Measurements from ENCODE around the gene KRTAP3-2. TPM values are rescaled to one million over a fixed set of nuclear protein-coding genes. Genes with fewer than 3 reads are reported as not detected.

KRTAP3-2 gene
- total and polyA plus RNA-seq, 8 donors, result not detected

- no peaks in the 10 kb centered on the region for H3K36me3 ChIP-seq
- 40 to 48% (median 44%) methylated on average over 3 of the region's 3 CpGs for WGBS, 5 donors
- no peaks in the 10 kb centered on the region for H3K9me3 ChIP-seq
- no peak within 1 kb of the TSS for H3K4me3 ChIP-seq
- TF ChIP-seq CTCF (IDR thresholded peaks at IDR 0.05) (no peak), EP300 (IDR thresholded peaks at IDR 0.05) (no peak), POLR2AphosphoS5 (IDR thresholded peaks at IDR 0.05) (no peak), POLR2A (IDR thresholded peaks at IDR 0.05) (no peak)
- intact Hi-C loops (cut with DNase I; ENCODE audit: low total_unique reads), result no loop called here
- H3K27ac ChIP-seq, result no peak within 1 kb of the TSS
- no peaks in the 10 kb centered on the region for H3K4me1 ChIP-seq
- H3K27me3 ChIP-seq, result peaks cover 0 to 34% (median 0%) of the 10 kb centered on the region in 3 donors
- DNase-seq, result no peak
These were observed 15.5 kb downstream of the KRTAP3-2 start, which contains the start of gene KRT40 for GRCh38 chr17:40984226-40984625. Gene KRT40, minus strand, starts transcription at chr17:40984326. Its CDS starts 53 bp downstream, at chr17:40984273.

GRCh38 chr17:40981115-40981514 lies 18.6 kb downstream of the KRTAP3-2 start:
- Histone ChIP-seq H3K9me3 (no peaks in the 10 kb centered on the region), H3K4me3 (no peak overlapping the region), H3K36me3 (no peaks in the 10 kb centered on the region), H3K4me1 (no peaks in the 10 kb centered on the region), H3K27me3 (peaks cover 0 to 34% (median 0%) of the 10 kb centered on the region in 3 donors), H3K27ac (no peak overlapping the region)
- intact Hi-C loops (cut with DNase I; ENCODE audit: low total_unique reads), result no loop called here
- TF ChIP-seq POLR2A (IDR thresholded peaks at IDR 0.05) (no peak), EP300 (IDR thresholded peaks at IDR 0.05) (no peak)
- WGBS, 5 donors, result 52 to 64% (median 61%) methylated on average over 5 of the region's 5 CpGs
- no peak for DNase-seq

- Histone ChIP-seq H3K27ac (no peak overlapping the region), H3K9me3 (no peaks in the 10 kb centered on the region), H3K4me1 (no peaks in the 10 kb centered on the region), H3K36me3 (no peaks in the 10 kb centered on the region), H3K27me3 (peaks cover 0 to 37% (median 0%) of the 10 kb centered on the region in 3 donors), H3K4me3 (no peak overlapping the region)
- TF ChIP-seq EP300 (IDR thresholded peaks at IDR 0.05) (no peak), POLR2A (IDR thresholded peaks at IDR 0.05) (no peak), POLR2AphosphoS5 (IDR thresholded peaks at IDR 0.05) (no peak), CTCF (IDR thresholded peaks at IDR 0.05) (no peak)
- 19 to 29% (median 29%) methylated on average over 8 of the region's 8 CpGs for WGBS, 5 donors
- DNase-seq, result peak in 1 of 2 donors; percentile 78
- intact Hi-C loops (cut with DNase I; ENCODE audit: low total_unique reads), result no loop called here
These were observed 19.1 kb downstream of the KRTAP3-2 start for GRCh38 chr17:40980596-40980995.

GRCh38 chr17:40980117-40980516 lies 19.6 kb downstream of the KRTAP3-2 start:
- Histone ChIP-seq H3K27ac (no peak overlapping the region), H3K27me3 (peaks cover 0 to 37% (median 0%) of the 10 kb centered on the region in 3 donors), H3K36me3 (no peaks in the 10 kb centered on the region), H3K4me3 (no peak overlapping the region), H3K4me1 (no peaks in the 10 kb centered on the region), H3K9me3 (no peaks in the 10 kb centered on the region)
- WGBS, 5 donors, result 85 to 94% (median 88%) methylated on average over 3 of the region's 3 CpGs
- intact Hi-C loops (cut with DNase I; ENCODE audit: low total_unique reads), result no loop called here
- TF ChIP-seq EP300 (IDR thresholded peaks at IDR 0.05) (no peak), POLR2A (IDR thresholded peaks at IDR 0.05) (no peak), POLR2AphosphoS5 (IDR thresholded peaks at IDR 0.05) (no peak), CTCF (IDR thresholded peaks at IDR 0.05) (no peak)
- no peak for DNase-seq

GRCh38 chr17:40978575-40979151 lies 21.0 kb downstream of the KRTAP3-2 start:
- Histone ChIP-seq H3K4me3 (no peak overlapping the region), H3K9me3 (no peaks in the 10 kb centered on the region), H3K4me1 (no peaks in the 10 kb centered on the region), H3K27me3 (peaks cover 0 to 30% (median 0%) of the 10 kb centered on the region in 3 donors), H3K36me3 (no peaks in the 10 kb centered on the region), H3K27ac (no peak overlapping the region)
- TF ChIP-seq POLR2A (IDR thresholded peaks at IDR 0.05) (no peak), CTCF (IDR thresholded peaks at IDR 0.05) (no peak), POLR2AphosphoS5 (IDR thresholded peaks at IDR 0.05) (no peak), EP300 (IDR thresholded peaks at IDR 0.05) (no peak)
- intact Hi-C loops (cut with DNase I; ENCODE audit: low total_unique reads), result no loop called here
- 75 to 88% (median 85%) methylated on average over 13 of the region's 13 CpGs for WGBS, 5 donors
- no peak for DNase-seq
